Measurements from ENCODE around the gene DPY19L3.

The DPY19L3 gene

GRCh38 chr19:32359581-32359980 is 46.0 kb upstream of the DPY19L3 start:
- TF ChIP-seq EGR1 (IDR thresholded peaks at IDR 0.05) = no peak
- TF ChIP-seq FOXM1 (IDR thresholded peaks at IDR 0.05; ENCODE audit: borderline replicate concordance, low read depth) = no peak
- TF ChIP-seq NFIC (IDR thresholded peaks at IDR 0.05) = no peak
- no peak for TF ChIP-seq MAX (IDR thresholded peaks at IDR 0.05)
- TF ChIP-seq TEAD4 (IDR thresholded peaks at IDR 0.05) = no peak

GRCh38 chr19:32361574-32362317 is 43.8 kb upstream of the DPY19L3 start:
- TF ChIP-seq TEAD4 (IDR thresholded peaks at IDR 0.05) (no peak), REST (IDR thresholded peaks at IDR 0.05; ENCODE audit: low read depth) (no peak), EGR1 (IDR thresholded peaks at IDR 0.05) (no peak), ZBTB7A (IDR thresholded peaks at IDR 0.05; ENCODE audit: low read depth) (no peak), CREB1 (IDR thresholded peaks at IDR 0.05; ENCODE audit: low read depth) (no peak), TCF12 (IDR thresholded peaks at IDR 0.05; ENCODE audit: low read depth) (no peak), TAF1 (IDR thresholded peaks at IDR 0.05; ENCODE audit: low read depth) (no peak), RAD21 (IDR thresholded peaks at IDR 0.05; ENCODE audit: low read depth) (no peak), NFIC (IDR thresholded peaks at IDR 0.05) (no peak), FOXM1 (IDR thresholded peaks at IDR 0.05; ENCODE audit: borderline replicate concordance, low read depth) (no peak), YY1 (IDR thresholded peaks at IDR 0.05; ENCODE audit: low read depth) (no peak), CEBPB (IDR thresholded peaks at IDR 0.05) (no peak), EP300 (IDR thresholded peaks at IDR 0.05; ENCODE audit: borderline replicate concordance) (no peak), MAX (IDR thresholded peaks at IDR 0.05) (no peak)
- TF ChIP-seq, protein P1, sequence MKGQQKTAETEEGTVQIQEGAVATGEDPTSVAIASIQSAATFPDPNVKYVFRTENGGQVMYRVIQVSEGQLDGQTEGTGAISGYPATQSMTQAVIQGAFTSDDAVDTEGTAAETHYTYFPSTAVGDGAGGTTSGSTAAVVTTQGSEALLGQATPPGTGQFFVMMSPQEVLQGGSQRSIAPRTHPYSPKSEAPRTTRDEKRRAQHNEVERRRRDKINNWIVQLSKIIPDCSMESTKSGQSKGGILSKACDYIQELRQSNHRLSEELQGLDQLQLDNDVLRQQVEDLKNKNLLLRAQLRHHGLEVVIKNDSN (IDR thresholded peaks at IDR 0.05) = no peak

DNA sequence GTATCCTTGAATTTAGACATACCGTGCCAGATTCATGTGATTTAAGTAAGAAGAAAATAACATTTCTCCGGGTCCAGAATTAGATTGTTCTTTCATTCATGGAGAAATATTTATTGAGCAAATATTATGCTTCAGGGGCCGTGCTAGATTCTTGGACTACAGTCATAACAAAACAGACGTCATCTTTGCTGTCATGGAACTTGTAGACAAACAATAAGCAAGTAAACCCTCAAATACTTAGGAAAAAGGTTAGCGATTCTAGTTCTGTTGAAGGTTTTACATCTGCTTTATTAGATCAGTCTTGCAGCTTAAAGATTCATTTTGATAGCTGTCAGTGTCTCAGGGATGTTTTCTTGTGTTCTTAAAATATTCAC is 43.3 kb upstream of the DPY19L3 start:
- TF ChIP-seq MAX (IDR thresholded peaks at IDR 0.05) (no peak), CREB1 (IDR thresholded peaks at IDR 0.05; ENCODE audit: low read depth) (no peak), YY1 (IDR thresholded peaks at IDR 0.05; ENCODE audit: low read depth) (no peak), EP300 (IDR thresholded peaks at IDR 0.05; ENCODE audit: borderline replicate concordance) (no peak), CEBPB (IDR thresholded peaks at IDR 0.05) (no peak), NFIC (IDR thresholded peaks at IDR 0.05) (no peak), RAD21 (IDR thresholded peaks at IDR 0.05; ENCODE audit: low read depth) (no peak)

- TF ChIP-seq MAX (IDR thresholded peaks at IDR 0.05) = no peak
These were observed 42.4 kb upstream of the DPY19L3 start for GRCh38 chr19:32363175-32363574.

GRCh38 chr19:32363632-32364031 is 41.9 kb upstream of the DPY19L3 start:
- TF ChIP-seq NFIC (IDR thresholded peaks at IDR 0.05) = no peak
- TF ChIP-seq EP300 (IDR thresholded peaks at IDR 0.05; ENCODE audit: borderline replicate concordance) = no peak

DNA sequence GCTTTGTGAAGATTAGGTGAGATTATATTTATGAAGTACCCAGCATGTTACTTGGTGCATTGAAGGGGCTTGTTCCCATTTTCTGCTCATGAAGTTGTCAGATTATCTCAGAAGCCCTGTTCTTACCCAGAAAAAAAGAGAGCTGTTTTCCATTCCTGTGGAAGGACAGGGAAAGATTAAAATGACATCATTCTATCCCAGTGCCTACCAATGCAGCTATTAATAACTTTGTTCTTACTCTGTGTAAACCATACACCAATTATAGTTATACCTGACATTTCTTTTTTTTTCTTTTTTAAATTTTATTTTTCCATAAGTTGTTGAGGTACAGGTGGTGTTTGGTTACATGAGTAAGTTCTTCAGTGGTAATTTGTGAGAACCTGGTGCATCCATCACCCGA is 41.5 kb upstream of the DPY19L3 start:
- no peak for TF ChIP-seq CREB1 (IDR thresholded peaks at IDR 0.05; ENCODE audit: low read depth)
- TF ChIP-seq, protein P1 (IDR thresholded peaks at IDR 0.05) = no peak
- no peak for TF ChIP-seq FOXM1 (IDR thresholded peaks at IDR 0.05; ENCODE audit: borderline replicate concordance, low read depth)
- TF ChIP-seq ZBTB7A (IDR thresholded peaks at IDR 0.05; ENCODE audit: low read depth) = no peak
- no peak for TF ChIP-seq TEAD4 (IDR thresholded peaks at IDR 0.05)
- TF ChIP-seq EGR1 (IDR thresholded peaks at IDR 0.05) = no peak
- no peak for TF ChIP-seq NFIC (IDR thresholded peaks at IDR 0.05)
- TF ChIP-seq YY1 (IDR thresholded peaks at IDR 0.05; ENCODE audit: low read depth) = no peak
- TF ChIP-seq EP300 (IDR thresholded peaks at IDR 0.05; ENCODE audit: borderline replicate concordance) = no peak
- no peak for TF ChIP-seq REST (IDR thresholded peaks at IDR 0.05; ENCODE audit: low read depth)
- no peak for TF ChIP-seq MAX (IDR thresholded peaks at IDR 0.05)
- TF ChIP-seq TAF1 (IDR thresholded peaks at IDR 0.05; ENCODE audit: low read depth) = no peak
- no peak for TF ChIP-seq CEBPB (IDR thresholded peaks at IDR 0.05)
- no peak for TF ChIP-seq RAD21 (IDR thresholded peaks at IDR 0.05; ENCODE audit: low read depth)
- no peak for TF ChIP-seq TCF12 (IDR thresholded peaks at IDR 0.05; ENCODE audit: low read depth)
